GM23338 (cell line): ENCODE measurements around the gene RCAN3.

Experiments
- CTCF ChIP-seq, 2 experiments: fragments of 200-600 bp in 1 of 2; sonication (generic) in 1 of 2; conservative IDR thresholded peaks; 2 replicates each; pipeline versions ENCODE4 v1.5.1 to v1.6.1; 2016 to 2017; ENCODE audit warnings: antibody characterized with exemption in 2 of 2, low read depth in 2 of 2, mild to moderate bottlenecking in 2 of 2, moderate library complexity in 1 of 2
- EZH2 ChIP-seq: fragments of 200-600 bp; sonication (generic); IDR thresholded peaks from one replicate; pipeline ENCODE4 v1.8.0; 2017; ENCODE audit warnings: antibody characterized with exemption, mild to moderate bottlenecking, low read depth; ENCODE audit not compliant: unreplicated experiment
- JUNB ChIP-seq: IDR thresholded peaks from one replicate; pipeline ENCODE4 v1.6.1; 2016; ENCODE audit warnings: antibody characterized with exemption; ENCODE audit not compliant: unreplicated experiment
- NANOG ChIP-seq: IDR thresholded peaks from 2 replicates; pipeline ENCODE4 v1.6.1; 2016; ENCODE audit warnings: antibody characterized with exemption, borderline replicate concordance
- POLR2AphosphoS5 ChIP-seq: IDR thresholded peaks from 2 replicates; pipeline ENCODE4 v1.6.1; 2016; ENCODE audit warnings: antibody characterized with exemption, low read depth
- TF ChIP-seq, protein P1 (sequence below): IDR thresholded peaks from one replicate; pipeline ENCODE4 v1.6.1; 2018; ENCODE audit warnings: antibody characterized with exemption; ENCODE audit not compliant: unreplicated experiment

DNA sequence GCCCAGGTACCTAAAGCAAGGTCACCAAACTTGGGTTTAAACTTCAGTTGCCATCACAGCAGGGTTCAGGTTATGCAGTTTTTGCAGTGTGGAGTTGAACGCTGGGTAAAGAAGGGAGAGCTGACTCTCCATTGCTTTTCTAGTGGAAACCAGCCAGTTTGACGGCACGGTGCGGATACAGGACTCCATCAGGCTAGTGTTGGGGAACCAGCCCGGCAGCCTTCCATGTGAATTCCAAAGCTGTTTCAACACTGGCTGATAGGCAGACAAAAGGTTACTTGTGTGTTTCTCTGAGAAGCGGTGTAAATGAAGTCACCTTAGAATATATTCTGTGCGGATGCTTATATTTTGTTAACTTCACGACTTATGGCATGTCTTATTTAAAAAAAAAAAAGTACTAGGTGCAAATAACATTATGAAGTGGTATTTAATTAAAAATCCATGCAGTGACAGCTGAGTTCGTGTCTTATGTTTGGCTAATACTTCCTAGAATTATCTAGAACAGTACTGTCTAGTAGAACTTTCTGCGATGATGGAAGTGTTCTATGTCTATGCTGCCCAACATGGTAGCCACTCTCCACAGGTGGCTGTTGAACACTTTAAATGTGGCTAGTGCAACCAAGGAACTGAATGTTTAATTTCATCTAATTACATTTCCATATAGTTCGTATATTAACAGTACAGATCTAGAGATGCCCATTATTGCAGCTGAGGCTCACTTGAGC, 29.9 kb upstream of the RCAN3 start:
- TF ChIP-seq POLR2AphosphoS5: no peak
- TF ChIP-seq, protein P1, sequence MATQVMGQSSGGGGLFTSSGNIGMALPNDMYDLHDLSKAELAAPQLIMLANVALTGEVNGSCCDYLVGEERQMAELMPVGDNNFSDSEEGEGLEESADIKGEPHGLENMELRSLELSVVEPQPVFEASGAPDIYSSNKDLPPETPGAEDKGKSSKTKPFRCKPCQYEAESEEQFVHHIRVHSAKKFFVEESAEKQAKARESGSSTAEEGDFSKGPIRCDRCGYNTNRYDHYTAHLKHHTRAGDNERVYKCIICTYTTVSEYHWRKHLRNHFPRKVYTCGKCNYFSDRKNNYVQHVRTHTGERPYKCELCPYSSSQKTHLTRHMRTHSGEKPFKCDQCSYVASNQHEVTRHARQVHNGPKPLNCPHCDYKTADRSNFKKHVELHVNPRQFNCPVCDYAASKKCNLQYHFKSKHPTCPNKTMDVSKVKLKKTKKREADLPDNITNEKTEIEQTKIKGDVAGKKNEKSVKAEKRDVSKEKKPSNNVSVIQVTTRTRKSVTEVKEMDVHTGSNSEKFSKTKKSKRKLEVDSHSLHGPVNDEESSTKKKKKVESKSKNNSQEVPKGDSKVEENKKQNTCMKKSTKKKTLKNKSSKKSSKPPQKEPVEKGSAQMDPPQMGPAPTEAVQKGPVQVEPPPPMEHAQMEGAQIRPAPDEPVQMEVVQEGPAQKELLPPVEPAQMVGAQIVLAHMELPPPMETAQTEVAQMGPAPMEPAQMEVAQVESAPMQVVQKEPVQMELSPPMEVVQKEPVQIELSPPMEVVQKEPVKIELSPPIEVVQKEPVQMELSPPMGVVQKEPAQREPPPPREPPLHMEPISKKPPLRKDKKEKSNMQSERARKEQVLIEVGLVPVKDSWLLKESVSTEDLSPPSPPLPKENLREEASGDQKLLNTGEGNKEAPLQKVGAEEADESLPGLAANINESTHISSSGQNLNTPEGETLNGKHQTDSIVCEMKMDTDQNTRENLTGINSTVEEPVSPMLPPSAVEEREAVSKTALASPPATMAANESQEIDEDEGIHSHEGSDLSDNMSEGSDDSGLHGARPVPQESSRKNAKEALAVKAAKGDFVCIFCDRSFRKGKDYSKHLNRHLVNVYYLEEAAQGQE: no peak
- no peak for TF ChIP-seq JUNB
- no peak for TF ChIP-seq CTCF (conservative IDR thresholded peaks at IDR 0.05; ENCODE audit: low read depth in 2 of 2)
- TF ChIP-seq NANOG: no peak
- TF ChIP-seq EZH2: no peak
